ENCODE results near the gene RAB17.

Gene RAB17

GRCh38 chr2:237536083-237536415 lies 54.5 kb downstream of the RAB17 start:
- DNase-seq (ENCODE audit: low read depth) = no peak

GRCh38 chr2:237535385-237536082 lies 55.0 kb downstream of the RAB17 start:
- DNase-seq (ENCODE audit: low read depth) = no peak

- DNase-seq (ENCODE audit: low read depth) = no peak
These were observed 56.2 kb downstream of the RAB17 start for GRCh38 chr2:237534380-237534779.

- no peak for DNase-seq (ENCODE audit: low read depth)
These were observed 56.8 kb downstream of the RAB17 start for GRCh38 chr2:237533668-237534161.

- DNase-seq (ENCODE audit: low read depth) = no peak
These were observed 58.4 kb downstream of the RAB17 start for GRCh38 chr2:237532160-237532559.

GRCh38 chr2:237530472-237531433 lies 59.8 kb downstream of the RAB17 start:
- DNase-seq (ENCODE audit: low read depth) = no peak

- DNase-seq (ENCODE audit: low read depth) = no peak
These were observed 60.8 kb downstream of the RAB17 start for GRCh38 chr2:237529452-237530402.

GRCh38 chr2:237527766-237528165 lies 62.8 kb downstream of the RAB17 start:
- no peak for DNase-seq (ENCODE audit: low read depth)

- no peak for DNase-seq (ENCODE audit: low read depth)
These were observed 63.3 kb downstream of the RAB17 start for GRCh38 chr2:237527233-237527632.

GRCh38 chr2:237525559-237526157 lies 64.9 kb downstream of the RAB17 start:
- DNase-seq (ENCODE audit: low read depth) = no peak

GRCh38 chr2:237524631-237525030 lies 65.9 kb downstream of the RAB17 start:
- DNase-seq (ENCODE audit: low read depth) = no peak
